Activated T-helper 1 cell treated with anti-CD3 and anti-CD28 coated beads, Interleukin-12 subunit alpha, Interleukin-12 subunit beta, Interleukin-2, Interleukin-4 antibody, amounts not matched to agents 30 ng/mL and 10 ng/mL and 1 ng/mL, durations not matched to agents 14 hours and 24 hours and 36 hours (primary cell): Measurements from ENCODE around the gene CHL1. TPM values are rescaled to one million over a fixed set of nuclear protein-coding genes. Genes with fewer than 3 reads are reported as not detected.

Experiments
- DNase-seq: peaks from one replicate; pipeline ENCODE4 v3.0.0; 2021; ENCODE audit warnings: low spot score
- H3K27ac Mint-ChIP-seq: one replicate; pipeline ENCODE4 v1.8.0; 2021; ENCODE audit warnings: mild to moderate bottlenecking, mixed read lengths
- H3K27me3 Mint-ChIP-seq: one replicate; pipeline ENCODE4 v1.8.0; 2022; ENCODE audit warnings: mild to moderate bottlenecking, moderate library complexity, mixed read lengths; ENCODE audit not compliant: insufficient read depth
- H3K36me3 Mint-ChIP-seq: one replicate; pipeline ENCODE4 v1.8.0; 2021; ENCODE audit warnings: low read depth, mixed read lengths
- H3K4me1 Mint-ChIP-seq: one replicate; pipeline ENCODE4 v1.8.0; 2021; ENCODE audit warnings: low read depth, mixed read lengths
- H3K4me3 Mint-ChIP-seq: one replicate; pipeline ENCODE4 v1.8.0; 2021; ENCODE audit warnings: mild to moderate bottlenecking, moderate library complexity, mixed read lengths
- H3K9me3 Mint-ChIP-seq: one replicate; pipeline ENCODE4 v1.8.0; 2021; ENCODE audit warnings: mixed read lengths
- intact Hi-C: fragments of 100-400 bp; cut with micrococcal nuclease; formaldehyde crosslinking; loops from one replicate; pipeline ENCODE4 v1.15.1; 2024
- total RNA-seq: library from RNA; stranded (reverse); gene quantifications from 2 replicates; pipeline ENCODE4 v1.2.3, GENCODE V29; 2022

The CHL1 gene
- total RNA-seq, 1 donor from 2014 or later, result not detected

- intact Hi-C loops, result no loop called here
- Mint-ChIP-seq H3K4me1 (no peaks in the 10 kb centered on the region), H3K27ac (no peak overlapping the region), H3K36me3 (no peaks in the 10 kb centered on the region), H3K9me3 (no peaks in the 10 kb centered on the region), H3K27me3 (no peaks in the 10 kb centered on the region), H3K4me3 (no peak overlapping the region)
- no peak for DNase-seq
Observed at GRCh38 chr3:454986-455385, 258.4 kb downstream of the CHL1 start.

GRCh38 chr3:458124-458523 is 261.6 kb downstream of the CHL1 start:
- H3K9me3 Mint-ChIP-seq, result no peaks in the 10 kb centered on the region

GRCh38 chr3:458653-459310 is 262.2 kb downstream of the CHL1 start:
- H3K36me3 Mint-ChIP-seq, result no peaks in the 10 kb centered on the region
- H3K4me3 Mint-ChIP-seq, result no peak overlapping the region
- intact Hi-C loops, result no loop called here
- H3K27me3 Mint-ChIP-seq, result no peaks in the 10 kb centered on the region
- no peak overlapping the region for H3K27ac Mint-ChIP-seq
- DNase-seq, result no peak
- no peaks in the 10 kb centered on the region for H3K4me1 Mint-ChIP-seq
- no peaks in the 10 kb centered on the region for H3K9me3 Mint-ChIP-seq

More at GRCh38 chr3:458124-458523, 261.6 kb downstream of the CHL1 start:
- DNase-seq, result no peak
- no peak overlapping the region for H3K27ac Mint-ChIP-seq
- no peaks in the 10 kb centered on the region for H3K27me3 Mint-ChIP-seq
- no peaks in the 10 kb centered on the region for H3K4me1 Mint-ChIP-seq
- intact Hi-C loops, result no loop called here
- no peaks in the 10 kb centered on the region for H3K36me3 Mint-ChIP-seq
- no peak overlapping the region for H3K4me3 Mint-ChIP-seq
